GM21515 (cell line): Measurements from ENCODE around the gene C1QL4.

Source experiments
- ATAC-seq: cut with Tn5 transposase; IDR thresholded peaks from one replicate; pipeline ENCODE4 v1.9.1; 2021; ENCODE audit not compliant: unreplicated experiment

Gene C1QL4

DNA sequence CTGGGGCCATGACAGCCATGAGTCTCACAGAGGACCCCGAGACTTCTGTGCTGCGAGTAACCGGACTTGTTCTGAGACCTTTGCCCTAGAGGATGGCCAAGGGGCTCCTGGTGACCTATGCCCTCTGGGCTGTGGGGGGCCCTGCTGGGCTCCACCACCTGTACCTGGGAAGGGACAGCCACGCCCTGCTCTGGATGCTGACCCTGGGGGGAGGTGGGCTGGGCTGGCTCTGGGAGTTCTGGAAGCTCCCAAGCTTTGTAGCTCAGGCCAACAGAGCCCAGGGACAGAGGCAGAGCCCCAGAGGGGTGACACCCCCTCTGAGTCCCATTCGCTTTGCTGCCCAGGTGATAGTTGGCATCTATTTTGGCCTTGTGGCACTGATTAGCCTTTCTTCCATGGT lies 11.8 kb upstream of the C1QL4 start:
- no peak for ATAC-seq

GRCh38 chr12:49347311-49348193 lies 10.6 kb upstream of the C1QL4 start:
- peak; percentile 61 for ATAC-seq

DNA sequence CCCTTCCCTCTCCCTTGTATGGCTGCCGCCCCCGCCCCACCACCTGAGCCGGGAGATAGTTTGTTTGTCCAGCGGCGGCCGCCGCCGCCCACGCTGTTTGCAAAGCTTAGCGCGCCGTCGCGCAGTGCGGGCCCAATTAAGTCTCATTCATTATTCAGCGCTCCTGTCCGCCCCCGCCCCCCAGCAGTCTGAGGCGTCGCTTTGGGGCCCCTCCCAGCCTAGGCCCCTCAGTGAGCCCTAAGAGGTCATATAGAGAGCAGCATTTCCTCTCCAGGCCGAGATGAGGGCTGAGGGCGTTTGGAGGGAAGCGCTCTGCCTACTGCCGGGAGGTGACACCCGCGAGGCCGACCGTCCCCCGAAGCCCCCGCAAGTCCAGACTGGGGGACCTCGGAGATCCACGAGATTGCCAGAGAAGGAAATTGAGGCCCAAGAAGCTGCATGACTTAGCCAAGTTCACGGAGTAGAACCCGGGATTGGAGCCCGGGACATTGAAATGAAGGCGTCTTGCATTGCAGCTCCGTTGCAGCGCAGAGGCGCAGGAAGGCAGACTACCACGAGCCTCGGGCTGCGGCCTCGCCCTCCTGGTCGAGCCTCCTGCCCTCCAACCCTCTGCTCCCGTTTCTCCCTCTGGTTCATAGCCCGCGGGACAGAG lies 9.8 kb upstream of the C1QL4 start, which contains the start of gene DNAJC22:
Gene DNAJC22, plus strand, starts transcription at position 230 of the 652 bp plus-strand sequence. CDS start 1,985 bp downstream, outside the sequence.
- ATAC-seq = no peak

DNA sequence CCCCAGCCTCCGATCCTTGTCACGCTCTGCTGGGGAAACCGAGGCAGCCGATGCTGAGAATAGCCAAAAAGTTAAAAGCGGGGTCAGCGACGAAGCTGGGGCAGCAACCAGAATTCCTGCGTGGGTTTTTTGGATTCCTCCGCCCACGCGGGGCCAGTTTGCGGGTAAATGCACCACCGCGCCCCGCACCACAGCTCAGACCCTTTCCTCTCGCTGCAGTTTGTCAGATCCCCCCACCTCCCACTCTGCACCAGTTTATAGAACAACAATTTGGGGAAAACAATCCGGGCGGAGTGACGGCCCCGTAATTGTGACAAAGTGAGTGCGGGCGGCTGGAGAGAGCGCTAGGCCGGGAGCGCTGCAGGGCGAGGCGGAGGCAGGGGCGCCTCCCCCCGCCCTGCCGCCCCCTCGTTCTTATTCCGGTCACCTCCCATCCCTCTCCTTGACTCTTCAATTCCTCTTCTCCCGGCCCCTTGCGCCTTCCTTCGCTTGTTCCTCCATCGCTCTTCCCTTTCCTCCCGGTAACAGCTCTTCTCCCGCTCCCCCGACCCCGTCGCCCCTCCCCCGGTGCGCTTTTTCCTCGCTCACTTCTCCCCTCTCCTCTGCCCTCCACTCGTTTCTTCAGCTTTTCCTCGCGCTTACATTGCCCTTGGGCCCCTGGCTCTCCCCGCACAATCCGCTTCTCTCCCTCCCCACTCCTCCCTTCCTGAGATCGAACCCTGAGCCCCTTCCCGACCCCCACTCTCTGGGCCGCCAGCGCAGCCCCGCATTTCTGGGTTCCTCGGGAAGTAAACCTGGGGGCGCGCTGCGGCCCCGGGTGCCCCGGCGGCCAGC lies 9.1 kb upstream of the C1QL4 start:
- ATAC-seq = no peak

- no peak for ATAC-seq
These were observed 8.2 kb upstream of the C1QL4 start for GRCh38 chr12:49345051-49345824.

DNA sequence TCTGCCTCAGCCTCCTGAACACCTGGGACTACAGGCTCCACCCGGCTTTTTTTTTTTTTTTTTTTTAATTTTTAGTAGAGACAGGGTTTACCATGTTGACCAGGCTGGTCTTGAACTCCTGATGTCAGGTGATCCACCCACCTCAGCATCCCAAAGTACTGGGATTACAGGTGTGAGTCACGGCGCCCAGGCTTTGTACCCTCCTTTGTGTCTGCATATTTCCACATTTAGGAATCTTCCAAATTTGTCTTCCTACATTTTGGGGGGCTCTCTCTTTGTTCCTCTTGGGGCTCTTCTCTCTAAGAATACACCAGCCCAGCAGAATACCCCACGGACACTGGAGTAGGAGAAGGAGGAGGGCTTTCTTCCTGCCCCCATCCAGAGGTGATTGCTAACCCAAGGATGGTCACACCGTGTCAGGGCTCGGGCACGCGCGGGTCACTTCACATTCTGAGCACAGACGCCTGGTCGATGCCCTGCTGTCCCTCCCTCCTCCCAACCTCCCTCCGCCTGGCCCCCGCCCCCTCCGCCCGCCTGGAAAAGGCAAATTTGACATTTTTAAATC lies 7.6 kb upstream of the C1QL4 start:
- no peak for ATAC-seq

DNA sequence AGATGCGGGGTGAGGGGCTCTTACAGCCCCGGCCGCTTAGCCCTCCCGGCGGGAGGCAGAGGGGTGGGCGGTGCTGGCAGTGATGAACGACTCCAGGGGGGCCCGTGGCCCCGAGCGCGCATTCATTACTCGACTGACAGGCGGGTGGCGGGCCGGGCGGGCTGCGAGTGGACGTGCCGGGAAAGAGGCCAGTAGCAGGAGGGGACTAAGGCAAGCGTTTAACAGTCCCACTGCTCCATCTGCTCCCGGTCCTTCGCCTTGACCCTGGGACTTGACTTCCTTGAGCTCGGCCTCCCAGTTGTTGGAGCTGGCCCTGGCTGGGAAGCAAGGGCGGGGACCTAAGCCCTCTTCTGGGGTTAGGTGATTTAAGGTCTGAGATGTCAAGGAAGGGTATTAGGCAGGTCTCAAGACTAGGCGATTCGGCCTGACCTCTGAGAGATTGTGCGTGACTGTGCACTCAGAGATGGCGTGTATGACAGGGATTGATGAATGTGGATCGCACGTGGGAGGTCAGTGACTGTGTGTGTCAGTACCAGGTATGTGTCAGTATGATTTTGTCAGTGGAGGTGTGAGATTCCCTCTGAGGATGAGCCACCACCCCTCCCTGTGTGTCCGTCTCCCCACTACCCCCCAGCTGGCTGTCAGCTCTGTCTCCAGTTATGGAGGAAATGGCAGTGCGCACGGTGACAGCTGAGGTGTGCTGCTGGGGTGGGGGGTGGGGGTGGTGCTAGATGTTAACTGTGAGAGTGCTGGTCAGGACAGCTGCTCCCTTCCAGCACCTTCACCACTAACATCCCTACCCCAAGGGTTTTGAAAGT lies 6.1 kb upstream of the C1QL4 start:
- no peak for ATAC-seq

GRCh38 chr12:49342066-49342913 lies 5.3 kb upstream of the C1QL4 start:
- peak; percentile 63 for ATAC-seq

GRCh38 chr12:49341777-49342065 lies 4.7 kb upstream of the C1QL4 start:
- ATAC-seq = no peak

- no peak for ATAC-seq
These were observed 4.2 kb upstream of the C1QL4 start for GRCh38 chr12:49340971-49341776.

DNA sequence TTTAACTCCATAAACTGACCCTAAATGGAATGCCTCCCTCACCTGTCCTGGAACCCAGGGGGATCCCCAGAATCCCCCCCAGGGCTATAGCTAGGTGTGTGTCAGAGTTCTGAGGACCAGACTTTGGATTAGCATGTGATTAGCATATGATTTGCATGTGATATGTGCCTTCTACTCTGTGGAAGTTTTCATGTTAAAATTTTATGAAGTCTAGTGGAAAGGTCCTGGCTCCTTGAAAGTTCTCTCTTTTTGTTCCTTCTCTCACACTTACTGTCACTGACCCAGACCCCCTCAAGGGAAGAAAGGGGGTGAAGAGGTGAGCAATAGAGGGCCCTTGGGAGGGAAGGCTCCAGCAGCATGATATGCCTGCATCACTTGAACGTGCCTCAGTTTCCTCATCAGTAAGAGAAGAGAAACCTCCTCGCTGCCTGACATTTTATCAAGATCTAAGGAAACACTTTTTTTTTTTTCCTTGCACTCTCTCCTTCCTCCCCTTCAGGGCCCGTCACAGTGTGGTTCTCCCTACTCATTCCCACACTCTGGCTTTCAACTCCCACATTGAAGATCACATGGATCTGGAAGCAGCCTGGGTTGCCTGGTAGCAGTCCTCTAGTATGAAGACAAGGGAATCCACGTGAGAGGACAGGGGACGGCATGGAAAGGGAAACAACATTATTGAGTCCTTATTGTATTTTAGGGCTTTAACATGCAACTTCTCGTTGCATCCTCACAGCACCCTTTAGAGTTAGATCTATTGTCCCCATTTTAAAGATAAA lies 3.3 kb upstream of the C1QL4 start:
- no peak for ATAC-seq

DNA sequence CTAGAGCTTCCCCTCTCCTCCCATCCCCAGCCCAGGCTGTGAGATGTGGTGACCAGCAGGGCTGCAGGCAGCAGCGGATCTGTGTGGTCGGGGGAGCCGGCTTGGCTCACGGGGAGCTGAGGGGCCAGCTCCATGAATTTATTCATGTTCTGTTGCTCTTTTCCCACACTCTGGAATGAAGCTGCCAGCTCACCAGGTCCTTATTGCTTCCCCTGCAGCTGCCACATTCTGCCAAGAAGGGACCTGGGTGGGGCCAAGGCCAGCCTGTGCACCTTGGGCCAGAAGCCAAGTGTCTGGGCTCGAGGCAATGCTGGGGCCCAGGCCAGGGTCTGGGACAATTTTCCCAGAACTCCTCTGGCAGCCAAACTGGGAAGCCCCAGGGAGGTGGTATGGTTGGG lies 2.5 kb upstream of the C1QL4 start:
- no peak for ATAC-seq

- no peak for ATAC-seq
These were observed 2.0 kb upstream of the C1QL4 start for GRCh38 chr12:49338830-49339463.

GRCh38 chr12:49335955-49336644 lies 888 bp downstream of the C1QL4 start:
- ATAC-seq = no peak

GRCh38 chr12:49335118-49335954 lies 1.7 kb downstream of the C1QL4 start:
- ATAC-seq = no peak
